GM18505 (cell line): ENCODE measurements around the gene LIMS1.
A peak's percentile ranks its signal among the peaks of the same experiment; 100 is the strongest.

ENCODE experiments used
- ATAC-seq: cut with Tn5 transposase; IDR thresholded peaks from one replicate; pipeline ENCODE4 v1.9.1; 2021; ENCODE audit not compliant: unreplicated experiment
- POLR2A ChIP-seq: IDR thresholded peaks from 4 replicates; pipeline ENCODE4 v1.6.1; 2011; ENCODE audit warnings: borderline replicate concordance; ENCODE audit not compliant: insufficient read depth, insufficient read length; ENCODE audit errors: extremely low read depth

The LIMS1 gene

GRCh38 chr2:108611021-108611420 lies 76.8 kb downstream of the LIMS1 start:
- no peak for TF ChIP-seq POLR2A
- ATAC-seq: no peak

- TF ChIP-seq POLR2A: no peak
- peak; percentile 87 for ATAC-seq
Measured at GRCh38 chr2:108612153-108612513, 77.9 kb downstream of the LIMS1 start.

GRCh38 chr2:108612514-108613183 lies 78.4 kb downstream of the LIMS1 start:
- ATAC-seq: peak; percentile 75
- no peak for TF ChIP-seq POLR2A

GRCh38 chr2:108613261-108614042 lies 79.2 kb downstream of the LIMS1 start:
- no peak for TF ChIP-seq POLR2A
- no peak for ATAC-seq

GRCh38 chr2:108614043-108614545 lies 79.8 kb downstream of the LIMS1 start:
- ATAC-seq: no peak
- TF ChIP-seq POLR2A: no peak

- no peak for TF ChIP-seq POLR2A
- no peak for ATAC-seq
Measured at GRCh38 chr2:108614659-108615058, 80.4 kb downstream of the LIMS1 start.

- TF ChIP-seq POLR2A: no peak
- ATAC-seq: no peak
Measured at GRCh38 chr2:108615480-108616090, 81.3 kb downstream of the LIMS1 start.

GRCh38 chr2:108616318-108616717 lies 82.0 kb downstream of the LIMS1 start:
- ATAC-seq: no peak
- TF ChIP-seq POLR2A: no peak

GRCh38 chr2:108616751-108617161 lies 82.5 kb downstream of the LIMS1 start:
- no peak for TF ChIP-seq POLR2A
- ATAC-seq: no peak

GRCh38 chr2:108617617-108618016 lies 83.3 kb downstream of the LIMS1 start:
- no peak for TF ChIP-seq POLR2A
- no peak for ATAC-seq

GRCh38 chr2:108619925-108620620 lies 85.8 kb downstream of the LIMS1 start:
- no peak for ATAC-seq
- no peak for TF ChIP-seq POLR2A

GRCh38 chr2:108620656-108621055 lies 86.4 kb downstream of the LIMS1 start:
- ATAC-seq: no peak
- TF ChIP-seq POLR2A: no peak

- peak; percentile 100 for ATAC-seq
- TF ChIP-seq POLR2A: peak; percentile 28
Measured at GRCh38 chr2:108621087-108621559, 86.9 kb downstream of the LIMS1 start.
